ENCODE data around the gene PHETA1. TPM values are rescaled to one million over a fixed set of nuclear protein-coding genes. Genes with fewer than 3 reads are reported as not detected.

The PHETA1 gene, protein sequence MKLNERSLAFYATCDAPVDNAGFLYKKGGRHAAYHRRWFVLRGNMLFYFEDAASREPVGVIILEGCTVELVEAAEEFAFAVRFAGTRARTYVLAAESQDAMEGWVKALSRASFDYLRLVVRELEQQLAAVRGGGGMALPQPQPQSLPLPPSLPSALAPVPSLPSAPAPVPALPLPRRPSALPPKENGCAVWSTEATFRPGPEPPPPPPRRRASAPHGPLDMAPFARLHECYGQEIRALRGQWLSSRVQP
- 10 to 100 TPM; 11.5 to 13.4 TPM for total RNA-seq

DNA sequence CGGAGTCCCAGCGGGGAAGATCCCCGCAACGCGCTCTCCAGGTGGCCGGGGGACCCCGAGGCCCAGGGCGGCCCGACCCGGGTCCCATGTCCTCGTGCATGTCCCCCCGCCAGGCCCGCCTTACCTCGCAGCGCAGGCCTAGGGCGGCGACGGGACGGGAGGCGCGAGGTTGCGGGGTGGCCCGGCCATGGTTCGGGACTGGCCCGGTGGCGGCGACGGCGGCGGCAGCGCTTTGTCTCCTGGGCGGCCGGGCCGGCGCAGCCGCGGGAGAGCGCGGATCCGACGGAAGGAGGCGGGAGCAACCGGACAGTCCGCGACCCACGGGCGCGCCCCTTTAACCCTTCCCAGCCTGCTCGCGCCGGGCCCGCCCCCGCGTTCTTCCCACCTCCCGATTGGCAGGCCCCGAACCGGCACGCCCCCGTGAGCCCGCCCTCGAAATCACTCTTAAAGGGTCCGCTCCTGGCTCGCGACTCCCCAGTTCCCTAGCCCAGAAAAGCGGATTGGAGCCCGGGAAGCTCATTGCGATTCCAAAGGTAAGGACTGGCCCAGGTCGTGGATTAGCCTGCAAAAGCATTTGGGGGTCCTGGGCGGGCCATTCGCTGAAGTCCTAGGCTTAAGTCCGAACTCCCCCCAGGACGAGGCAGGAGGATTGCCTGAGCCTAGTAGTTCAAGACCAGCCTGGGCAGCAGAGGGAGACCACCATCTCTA, at the start of gene PHETA1:
Gene PHETA1, minus strand, starts transcription at position 308 of the 708 bp plus-strand sequence. CDS start 5,668 bp downstream, outside the sequence.
- no peaks in the 10 kb centered on the region for H3K27me3 ChIP-seq
- H3K36me3 ChIP-seq: no peaks in the 10 kb centered on the region
- peak within 1 kb of the TSS; percentile 68 to 70 for H3K27ac ChIP-seq
- peak within 1 kb of the TSS; percentile 76 to 84 for H3K4me3 ChIP-seq
- TF ChIP-seq, protein P1, sequence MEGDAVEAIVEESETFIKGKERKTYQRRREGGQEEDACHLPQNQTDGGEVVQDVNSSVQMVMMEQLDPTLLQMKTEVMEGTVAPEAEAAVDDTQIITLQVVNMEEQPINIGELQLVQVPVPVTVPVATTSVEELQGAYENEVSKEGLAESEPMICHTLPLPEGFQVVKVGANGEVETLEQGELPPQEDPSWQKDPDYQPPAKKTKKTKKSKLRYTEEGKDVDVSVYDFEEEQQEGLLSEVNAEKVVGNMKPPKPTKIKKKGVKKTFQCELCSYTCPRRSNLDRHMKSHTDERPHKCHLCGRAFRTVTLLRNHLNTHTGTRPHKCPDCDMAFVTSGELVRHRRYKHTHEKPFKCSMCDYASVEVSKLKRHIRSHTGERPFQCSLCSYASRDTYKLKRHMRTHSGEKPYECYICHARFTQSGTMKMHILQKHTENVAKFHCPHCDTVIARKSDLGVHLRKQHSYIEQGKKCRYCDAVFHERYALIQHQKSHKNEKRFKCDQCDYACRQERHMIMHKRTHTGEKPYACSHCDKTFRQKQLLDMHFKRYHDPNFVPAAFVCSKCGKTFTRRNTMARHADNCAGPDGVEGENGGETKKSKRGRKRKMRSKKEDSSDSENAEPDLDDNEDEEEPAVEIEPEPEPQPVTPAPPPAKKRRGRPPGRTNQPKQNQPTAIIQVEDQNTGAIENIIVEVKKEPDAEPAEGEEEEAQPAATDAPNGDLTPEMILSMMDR (IDR thresholded peaks at IDR 0.05): no peak
- DNase-seq (ENCODE audit: low spot score): peak; percentile 95
- H3K9me3 ChIP-seq: no peaks in the 10 kb centered on the region
- peaks cover 0 to 27% of the 10 kb centered on the region in 2 donors for H3K4me1 ChIP-seq

DNA sequence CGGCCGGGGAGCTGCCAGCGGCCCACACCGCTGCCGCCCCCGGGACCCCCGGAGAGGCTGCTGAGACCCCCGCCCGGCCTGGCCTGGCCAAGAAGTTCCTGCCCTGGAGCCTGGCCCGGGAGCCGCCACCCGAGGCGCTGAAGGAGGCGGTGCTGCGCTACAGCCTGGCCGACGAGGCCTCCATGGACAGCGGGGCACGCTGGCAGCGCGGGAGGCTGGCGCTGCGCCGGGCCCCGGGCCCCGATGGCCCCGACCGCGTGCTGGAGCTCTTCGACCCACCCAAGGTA, 49.6 kb upstream of the PHETA1 start:
- H3K4me1 ChIP-seq: peaks cover 0 to 38% of the 10 kb centered on the region in 2 donors
- H3K27me3 ChIP-seq: no peaks in the 10 kb centered on the region
- no peak for DNase-seq (ENCODE audit: low spot score)
- no peaks in the 10 kb centered on the region for H3K9me3 ChIP-seq
- H3K27ac ChIP-seq: no peak overlapping the region
- H3K4me3 ChIP-seq: no peak overlapping the region
- TF ChIP-seq, protein P1 (IDR thresholded peaks at IDR 0.05): no peak
- H3K36me3 ChIP-seq: peaks cover 38% of the 10 kb centered on the region

DNA sequence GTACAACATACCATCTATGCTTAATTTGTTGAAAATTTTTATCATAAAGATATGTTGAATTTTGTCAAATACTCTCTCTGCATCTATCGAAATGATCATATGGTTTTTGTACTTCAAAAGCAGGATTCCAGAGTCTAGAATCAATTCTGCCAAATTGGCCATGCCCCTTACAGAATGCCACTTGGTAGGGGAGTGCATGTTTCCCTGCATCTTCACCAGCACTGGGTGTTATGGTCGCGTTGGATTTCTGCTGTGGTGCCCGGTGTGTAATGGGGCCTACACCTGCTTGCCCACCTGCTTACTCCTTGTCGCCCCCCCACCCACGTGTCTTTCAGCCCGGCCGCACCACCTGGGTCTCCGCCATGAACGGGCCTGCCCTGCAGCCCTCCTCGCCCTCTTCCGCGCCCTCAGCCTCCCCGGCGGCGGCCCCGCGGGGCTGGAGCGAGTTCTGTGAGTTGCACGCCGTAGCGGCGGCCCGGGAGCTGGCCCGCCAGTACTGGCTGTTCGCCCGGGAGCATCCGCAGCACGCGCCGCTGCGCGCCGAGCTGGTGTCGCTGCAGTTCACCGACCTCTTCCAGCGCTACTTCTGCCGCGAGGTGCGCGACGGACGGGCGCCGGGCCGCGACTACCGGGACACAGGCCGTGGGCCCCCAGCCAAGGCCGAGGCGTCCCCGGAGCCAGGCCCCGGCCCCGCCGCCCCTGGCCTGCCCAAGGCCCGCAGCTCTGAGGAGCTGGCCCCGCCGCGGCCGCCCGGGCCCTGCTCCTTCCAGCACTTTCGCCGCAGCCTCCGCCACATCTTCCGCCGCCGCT, 49.1 kb upstream of the PHETA1 start:
- H3K4me3 ChIP-seq: no peak overlapping the region
- H3K36me3 ChIP-seq: peaks cover 38% of the 10 kb centered on the region
- H3K9me3 ChIP-seq: no peaks in the 10 kb centered on the region
- peaks cover 0 to 42% of the 10 kb centered on the region in 2 donors for H3K4me1 ChIP-seq
- TF ChIP-seq, protein P1 (IDR thresholded peaks at IDR 0.05): no peak
- no peaks in the 10 kb centered on the region for H3K27me3 ChIP-seq
- H3K27ac ChIP-seq: no peak overlapping the region
- no peak for DNase-seq (ENCODE audit: low spot score)

DNA sequence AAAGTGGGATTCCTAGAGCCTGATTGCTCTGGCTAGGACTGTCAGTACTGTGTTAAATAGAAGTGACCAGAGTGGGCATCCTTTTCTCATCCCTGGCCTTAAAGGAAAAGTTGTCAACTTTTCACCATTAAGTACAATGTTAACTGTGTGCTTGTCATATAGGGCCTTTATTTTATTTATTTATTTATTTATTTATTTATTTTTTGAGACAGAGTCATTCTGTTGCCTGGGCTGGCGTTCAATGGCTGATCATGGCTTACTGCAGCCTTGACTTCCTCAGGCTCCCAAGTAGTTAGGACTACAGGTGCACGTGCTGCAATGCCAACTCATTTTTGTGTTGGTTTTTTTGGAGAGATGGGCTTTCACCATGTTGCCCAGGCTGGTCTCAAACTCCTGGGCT, 48.4 kb upstream of the PHETA1 start:
- no peak overlapping the region for H3K27ac ChIP-seq
- no peak overlapping the region for H3K4me3 ChIP-seq
- TF ChIP-seq, protein P1 (IDR thresholded peaks at IDR 0.05): no peak
- H3K36me3 ChIP-seq: peaks cover 38% of the 10 kb centered on the region
- DNase-seq (ENCODE audit: low spot score): no peak
- no peaks in the 10 kb centered on the region for H3K27me3 ChIP-seq
- H3K9me3 ChIP-seq: no peaks in the 10 kb centered on the region
- H3K4me1 ChIP-seq: peaks cover 0 to 42% of the 10 kb centered on the region in 2 donors

DNA sequence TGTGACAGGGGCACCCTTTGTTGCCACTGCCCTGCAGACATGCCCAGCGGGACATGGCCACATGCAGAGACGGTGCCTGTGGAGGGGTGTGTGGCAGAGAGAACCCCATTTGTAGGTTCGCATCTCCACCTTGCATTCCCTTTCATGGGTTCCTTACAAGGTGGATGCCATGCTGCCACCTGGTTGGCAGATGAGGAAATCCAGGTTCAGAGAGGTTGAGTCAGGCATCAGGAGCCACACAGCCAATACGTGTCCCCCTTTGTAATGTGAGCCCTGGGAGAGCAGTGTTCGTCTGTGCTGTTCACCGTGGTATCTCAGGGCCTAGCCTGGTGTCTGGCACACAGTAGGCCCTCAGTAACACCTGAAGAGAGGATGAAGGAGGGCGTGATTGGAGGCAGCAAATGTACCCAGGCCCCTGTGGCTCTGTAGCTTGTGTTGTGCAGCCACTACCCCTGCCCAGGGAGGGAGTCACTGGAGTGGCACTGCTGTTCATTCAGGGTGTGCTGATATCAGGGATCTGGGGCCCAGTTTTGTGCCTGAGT, 45.9 kb upstream of the PHETA1 start:
- H3K4me1 ChIP-seq: peaks cover 0 to 60% of the 10 kb centered on the region in 2 donors
- no peak for DNase-seq (ENCODE audit: low spot score)
- H3K27ac ChIP-seq: peak overlapping the region; percentile 93 to 96
- TF ChIP-seq, protein P1 (IDR thresholded peaks at IDR 0.05): no peak
- no peaks in the 10 kb centered on the region for H3K9me3 ChIP-seq
- no peaks in the 10 kb centered on the region for H3K27me3 ChIP-seq
- peaks cover 14% of the 10 kb centered on the region for H3K36me3 ChIP-seq
- H3K4me3 ChIP-seq: no peak overlapping the region
